Islet precursor cell (in vitro differentiated cells): ENCODE measurements around the gene LACTBL1.
A peak's percentile ranks its signal among the peaks of the same experiment; 100 is the strongest.
"Not testable (repeated sequence)": the region's sequence is repeated elsewhere in the genome, so short reads cannot be mapped to it uniquely, and the experiment has no call there.

Experiments used
- DNase-seq: peaks from one replicate; pipeline ENCODE4 v3.0.0-alpha.2; 2018

The LACTBL1 gene

DNA sequence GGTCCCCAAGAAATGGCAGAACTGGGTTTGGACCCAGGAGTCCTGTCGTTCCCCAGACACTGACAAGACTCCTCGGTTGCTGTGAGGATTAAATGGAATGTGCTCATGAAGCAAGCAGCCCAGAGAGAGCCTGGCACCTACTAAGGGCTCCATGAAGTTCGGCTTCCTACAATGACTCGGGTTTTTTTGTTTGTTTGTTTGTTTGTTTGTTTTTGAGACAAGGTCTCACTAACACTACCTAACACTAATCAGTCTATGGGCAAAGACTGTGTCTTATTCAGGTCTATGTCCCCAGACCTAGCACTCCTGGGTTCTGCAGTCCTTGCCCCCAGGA is 3.4 kb upstream of the LACTBL1 start:
- DNase-seq, result no peak

DNA sequence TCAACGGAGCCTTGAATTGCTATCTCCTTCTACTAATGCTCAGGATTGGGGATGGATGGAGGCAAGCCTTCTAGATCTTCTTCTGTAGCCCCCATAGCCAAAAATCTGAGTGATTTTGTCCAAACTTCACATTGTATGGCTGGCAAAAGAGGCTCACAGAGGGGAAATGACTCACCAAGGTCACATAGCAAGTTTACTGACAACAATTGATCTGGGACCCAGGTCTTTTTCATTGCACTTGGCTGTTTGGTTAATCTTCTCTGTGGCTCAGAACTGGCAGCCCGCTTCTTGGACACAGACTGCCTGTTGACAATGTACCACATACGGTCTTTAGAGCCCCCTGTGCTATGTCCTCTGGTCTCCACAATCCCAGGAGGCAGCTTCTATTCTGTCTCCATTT is 3.0 kb upstream of the LACTBL1 start:
- no peak for DNase-seq

DNA sequence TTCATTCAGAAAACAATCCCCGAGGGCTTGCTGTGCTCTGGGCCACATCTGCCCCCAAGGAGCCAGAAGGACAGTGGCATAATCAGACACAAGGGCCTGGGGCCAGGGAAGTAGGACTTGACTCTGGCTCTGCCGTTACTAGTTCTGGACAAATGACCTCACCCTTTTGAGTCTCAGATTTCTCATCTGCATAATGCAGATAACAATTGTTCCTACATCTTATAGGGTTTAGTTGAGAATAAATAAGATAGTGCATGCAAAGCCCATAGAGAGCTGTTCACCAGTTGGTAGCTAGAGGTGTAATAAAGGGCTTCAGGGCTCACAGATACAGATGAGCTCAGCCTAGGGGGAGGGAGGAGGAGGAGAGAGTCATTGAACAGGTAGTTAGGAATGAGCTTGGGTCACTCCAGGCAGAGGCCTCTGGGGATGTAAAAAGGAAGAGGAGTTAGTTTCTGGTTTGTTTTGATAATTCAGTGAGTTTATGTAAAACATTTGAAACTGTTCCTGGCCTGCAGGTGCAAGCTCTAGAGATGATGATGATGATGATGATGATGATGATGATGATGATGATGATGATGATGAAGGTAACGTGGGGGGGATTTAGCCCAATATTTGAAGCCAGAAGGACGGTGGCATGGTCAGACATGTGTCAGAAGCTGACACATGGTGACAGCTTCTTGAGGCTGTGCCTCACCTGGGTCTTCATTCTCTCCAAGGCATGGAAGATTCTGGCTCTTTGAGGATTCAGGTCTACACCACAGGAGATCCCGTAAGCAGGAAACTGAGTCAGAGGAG is 858 bp downstream of the LACTBL1 start:
- DNase-seq, result peak; percentile 68

DNA sequence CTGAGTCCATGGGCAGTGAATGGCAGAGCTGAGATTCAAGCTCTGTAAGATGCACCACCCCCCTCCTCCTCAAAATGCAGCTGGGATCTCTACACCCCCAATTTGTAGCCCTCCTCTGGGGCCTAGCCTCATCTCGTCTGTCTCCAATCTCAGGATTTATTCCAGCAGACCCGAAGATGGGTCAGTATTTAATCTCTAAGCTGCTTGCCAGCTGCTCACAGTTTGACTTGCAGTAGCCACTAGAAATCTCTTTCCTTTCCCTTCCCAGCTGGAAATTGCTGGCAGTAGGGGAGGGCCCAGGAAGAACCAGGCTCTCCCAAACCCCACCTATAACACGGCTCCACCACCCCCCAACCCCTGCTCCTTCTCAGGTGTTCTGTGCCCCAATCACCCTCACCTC is 1.5 kb downstream of the LACTBL1 start:
- no peak for DNase-seq

DNA sequence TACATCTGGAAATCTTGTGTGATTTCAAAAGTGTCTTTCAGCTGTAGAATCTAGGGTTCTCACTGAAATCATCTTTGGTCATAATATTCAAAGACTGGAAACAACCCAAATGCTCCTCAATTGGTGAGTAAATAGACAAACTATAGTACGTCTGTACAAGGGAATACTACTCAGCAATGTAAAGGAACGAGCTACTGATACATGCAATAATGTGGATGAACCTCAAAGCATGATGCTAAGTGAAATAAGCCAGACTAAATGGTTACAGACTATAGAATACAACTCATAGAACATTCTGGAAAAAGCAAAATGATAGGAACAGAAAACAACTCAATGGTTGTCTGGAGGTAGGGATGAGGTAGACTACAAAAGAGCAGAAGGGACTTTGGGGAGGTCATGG is 2.6 kb downstream of the LACTBL1 start:
- no peak for DNase-seq

DNA sequence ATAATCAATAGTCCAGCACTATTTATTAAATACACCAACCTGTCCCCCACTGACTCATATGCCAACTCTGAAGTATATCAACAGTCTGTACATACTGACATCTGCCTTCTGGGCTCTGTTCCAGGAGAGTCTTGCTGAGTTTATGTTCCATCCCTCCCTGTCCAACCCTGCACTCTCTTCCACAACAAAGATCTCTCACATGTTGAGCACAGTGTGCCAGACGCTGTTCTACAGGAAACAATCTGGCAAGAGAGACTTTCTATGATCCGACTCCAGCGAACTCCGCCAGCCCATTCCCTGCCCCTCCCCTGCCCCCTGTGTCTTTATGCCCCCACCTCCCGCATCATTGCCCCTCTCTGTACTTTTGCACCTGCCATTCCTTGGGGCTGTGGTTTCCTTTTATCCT is 3.4 kb downstream of the LACTBL1 start:
- DNase-seq, result no peak

DNA sequence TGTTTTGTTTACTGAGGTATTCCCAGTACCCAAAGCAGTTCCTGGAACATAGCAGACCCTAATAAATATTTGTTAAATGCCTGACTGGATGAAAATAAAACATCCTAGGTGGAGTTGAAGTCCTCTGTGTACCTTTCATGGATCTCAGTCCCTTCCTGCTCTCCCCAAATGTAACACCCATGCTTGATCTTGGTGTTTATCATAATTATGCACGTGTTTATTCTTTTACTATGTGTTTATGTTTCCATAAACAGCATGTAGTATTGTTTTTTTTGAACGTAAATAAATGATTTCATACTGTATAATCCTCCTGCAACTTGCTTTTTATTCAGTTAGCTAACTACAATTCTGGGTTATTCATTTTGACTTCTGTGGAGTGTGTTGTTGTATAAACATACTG is 4.8 kb downstream of the LACTBL1 start:
- DNase-seq, result no peak

DNA sequence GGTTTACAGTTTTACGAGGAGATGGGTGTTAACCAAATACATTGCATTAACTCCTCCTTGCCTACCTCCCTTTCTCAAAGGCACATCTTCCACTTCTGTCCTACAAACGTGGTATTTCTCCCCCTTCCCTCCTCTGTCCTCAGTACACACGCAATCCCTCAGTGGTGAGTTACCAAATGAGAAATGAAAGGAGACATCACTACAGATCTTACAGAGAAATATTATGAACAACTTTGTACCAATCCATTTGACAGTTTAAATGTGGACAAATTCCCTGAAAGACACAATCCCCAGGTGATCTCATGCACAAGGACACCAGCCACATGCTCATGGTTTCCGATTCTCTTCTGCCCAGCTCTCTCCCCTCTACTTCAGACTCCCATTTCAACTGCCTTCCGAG is 6.4 kb downstream of the LACTBL1 start:
- DNase-seq, result no peak

DNA sequence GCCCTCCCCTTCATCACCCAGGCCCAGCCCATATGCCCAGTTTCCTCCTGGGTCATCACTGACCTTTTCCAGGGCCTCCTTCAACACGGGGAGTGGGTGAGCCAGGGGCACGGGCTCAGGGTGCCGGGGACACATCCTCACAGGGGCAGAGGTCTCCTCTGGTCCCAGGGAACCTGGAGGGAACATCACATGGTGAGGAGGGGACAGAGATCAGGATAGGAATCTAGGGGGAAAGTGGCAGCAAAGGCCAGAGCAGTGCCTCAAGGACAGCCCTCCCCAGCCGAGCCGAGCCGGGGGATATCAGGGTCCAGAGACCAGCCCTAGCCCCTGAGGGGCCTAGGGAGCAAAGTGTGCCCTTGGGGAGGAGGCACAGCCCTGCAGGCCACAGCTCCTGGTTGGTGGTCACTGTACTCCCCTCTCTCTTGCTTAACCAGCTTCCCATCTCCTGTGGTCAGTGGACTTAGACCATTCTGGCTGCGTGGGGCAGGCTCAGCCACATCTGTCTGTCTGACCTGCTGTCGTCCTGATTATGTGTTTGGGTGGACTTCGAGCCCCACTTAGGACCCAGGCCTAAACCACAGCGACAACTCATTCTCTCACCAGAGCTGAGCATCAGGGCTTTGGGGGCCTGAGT is 9.5 kb downstream of the LACTBL1 start:
- DNase-seq, result no peak

DNA sequence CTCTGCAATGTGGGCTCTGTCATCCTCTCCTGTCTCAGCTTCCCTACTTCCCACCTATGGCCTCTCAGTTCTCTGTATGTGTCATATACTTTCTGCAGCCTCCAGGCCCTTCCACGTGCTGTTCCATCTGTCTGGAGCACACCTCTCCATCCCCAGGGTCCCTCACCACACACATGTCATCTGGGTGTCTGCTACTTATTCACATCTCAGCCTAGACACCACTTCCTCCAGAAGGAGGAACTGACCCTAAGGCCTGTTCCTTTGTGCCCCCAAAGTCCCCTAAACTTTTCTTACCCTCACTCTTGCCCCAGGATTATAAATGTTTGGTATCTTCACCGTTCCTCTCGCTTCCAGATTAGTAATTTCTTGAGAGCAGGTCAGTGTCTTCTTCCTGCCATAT is 10.1 kb downstream of the LACTBL1 start:
- DNase-seq, result no peak

DNA sequence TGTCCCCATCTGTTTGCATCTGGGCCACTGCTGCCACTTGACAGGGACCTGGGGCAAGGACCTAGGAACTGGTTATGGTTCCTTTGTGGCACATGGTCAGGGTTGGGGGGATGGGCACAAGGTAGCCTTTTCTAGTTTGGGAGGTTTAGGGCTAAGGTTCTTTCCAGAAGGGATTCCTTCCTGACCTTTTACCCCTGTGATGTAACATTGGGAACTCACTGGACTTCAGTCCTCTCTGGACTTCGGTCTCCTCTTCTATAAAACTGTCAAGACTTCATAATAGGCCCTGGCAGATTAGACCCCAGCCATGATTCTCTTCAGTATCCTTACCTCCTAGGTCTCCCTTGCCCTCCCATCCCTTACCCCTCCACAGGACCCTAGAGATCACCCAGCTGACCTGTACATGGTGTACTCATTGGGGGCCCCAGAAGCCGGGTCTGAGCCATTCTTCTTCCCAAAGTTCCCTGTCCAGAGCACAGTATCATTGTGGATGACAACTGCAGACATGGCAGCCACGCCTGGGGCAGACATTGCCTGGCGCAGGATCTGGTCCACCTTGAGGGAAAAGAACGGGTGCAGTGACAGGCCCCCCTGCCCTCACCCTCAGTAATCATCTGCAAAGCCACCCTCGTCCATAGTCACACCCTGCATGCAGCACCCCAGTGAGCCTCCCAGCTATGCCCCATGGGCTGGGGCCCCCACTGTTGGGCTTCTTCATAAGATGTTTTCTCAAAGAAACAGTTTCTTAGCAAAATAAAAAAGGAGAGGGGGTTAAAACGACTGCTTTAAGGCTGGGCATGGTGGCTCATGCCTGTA is 12.9 kb downstream of the LACTBL1 start:
- DNase-seq, result no peak

DNA sequence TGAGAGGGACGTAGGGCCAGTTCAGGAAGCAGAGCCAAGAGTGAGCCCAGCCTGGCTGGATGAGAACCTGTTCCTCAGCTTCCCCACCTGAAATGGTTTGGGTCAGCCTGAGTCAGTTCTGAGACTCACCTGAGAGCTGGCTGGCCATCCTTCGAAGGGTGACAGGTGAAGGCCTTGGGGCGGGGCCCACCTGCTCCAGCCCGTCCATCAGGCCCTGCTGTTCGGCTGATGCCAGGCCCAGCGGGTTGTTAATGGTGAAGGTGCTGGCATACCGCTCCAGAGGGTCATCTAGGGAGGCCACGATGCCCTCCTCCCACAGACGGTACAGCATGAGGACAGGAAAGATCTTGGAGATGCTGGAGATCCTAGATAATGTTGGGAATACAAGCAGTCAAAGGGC is 14.1 kb downstream of the LACTBL1 start:
- DNase-seq, result no peak

DNA sequence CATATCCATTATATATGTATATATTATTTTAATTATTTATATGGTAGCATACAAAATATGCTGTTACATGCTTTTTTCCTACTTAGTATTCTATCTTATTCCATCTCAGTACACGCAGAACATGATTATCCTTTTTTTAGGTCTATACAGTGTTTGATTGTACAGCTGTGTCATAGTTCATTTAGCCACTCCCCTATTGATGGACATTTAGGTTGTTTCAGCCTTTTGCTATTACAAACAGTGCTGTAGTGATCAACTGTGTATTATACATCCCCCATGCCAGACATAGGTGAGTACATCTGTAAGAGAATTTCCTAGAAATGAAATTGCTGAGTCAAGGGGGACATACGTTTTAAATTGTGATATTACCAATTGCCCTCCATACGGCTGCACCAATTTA is 15.6 kb downstream of the LACTBL1 start:
- no peak for DNase-seq

DNA sequence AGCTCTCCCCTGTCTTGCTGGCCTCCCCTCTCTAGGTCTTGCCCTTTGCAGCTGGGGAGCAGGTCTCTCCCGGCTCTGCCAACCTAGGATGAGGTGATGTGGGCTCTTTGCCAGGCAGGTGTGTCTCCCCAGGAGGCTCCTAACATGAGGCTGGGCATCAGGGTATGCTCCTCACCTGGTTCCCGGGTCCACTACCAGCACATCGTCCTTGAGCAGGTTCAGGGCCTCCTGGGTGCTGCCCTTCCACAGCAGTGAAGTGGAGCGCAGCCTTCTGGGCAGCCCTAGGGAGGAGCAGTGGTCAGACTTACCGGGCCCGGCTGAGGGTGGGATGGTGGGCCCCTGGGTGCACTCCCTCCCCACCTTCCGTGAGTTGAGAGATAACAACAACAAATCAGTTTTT is 17.5 kb downstream of the LACTBL1 start:
- DNase-seq, result peak; percentile 45

DNA sequence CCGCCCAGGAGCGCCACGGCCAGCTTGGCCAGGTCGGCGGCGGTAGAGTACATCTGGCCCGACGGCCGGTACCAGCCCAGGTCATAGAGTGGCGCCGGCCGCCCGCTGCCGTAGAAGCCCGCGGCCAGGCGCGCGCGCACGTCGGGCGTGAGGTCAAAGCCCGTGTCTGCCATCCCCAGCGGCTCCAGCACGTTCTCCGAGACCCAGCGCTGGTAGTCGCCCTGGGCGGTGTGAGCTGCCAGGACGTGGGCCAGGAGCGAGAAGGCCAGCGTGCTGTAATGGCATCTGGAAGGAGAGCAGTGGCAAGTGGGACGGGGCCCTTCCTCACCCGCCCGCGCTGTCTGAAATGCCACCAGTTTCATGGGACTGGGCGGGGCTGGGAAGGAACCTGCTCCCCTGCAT is 18.9 kb downstream of the LACTBL1 start:
- DNase-seq, result peak; percentile 43

DNA sequence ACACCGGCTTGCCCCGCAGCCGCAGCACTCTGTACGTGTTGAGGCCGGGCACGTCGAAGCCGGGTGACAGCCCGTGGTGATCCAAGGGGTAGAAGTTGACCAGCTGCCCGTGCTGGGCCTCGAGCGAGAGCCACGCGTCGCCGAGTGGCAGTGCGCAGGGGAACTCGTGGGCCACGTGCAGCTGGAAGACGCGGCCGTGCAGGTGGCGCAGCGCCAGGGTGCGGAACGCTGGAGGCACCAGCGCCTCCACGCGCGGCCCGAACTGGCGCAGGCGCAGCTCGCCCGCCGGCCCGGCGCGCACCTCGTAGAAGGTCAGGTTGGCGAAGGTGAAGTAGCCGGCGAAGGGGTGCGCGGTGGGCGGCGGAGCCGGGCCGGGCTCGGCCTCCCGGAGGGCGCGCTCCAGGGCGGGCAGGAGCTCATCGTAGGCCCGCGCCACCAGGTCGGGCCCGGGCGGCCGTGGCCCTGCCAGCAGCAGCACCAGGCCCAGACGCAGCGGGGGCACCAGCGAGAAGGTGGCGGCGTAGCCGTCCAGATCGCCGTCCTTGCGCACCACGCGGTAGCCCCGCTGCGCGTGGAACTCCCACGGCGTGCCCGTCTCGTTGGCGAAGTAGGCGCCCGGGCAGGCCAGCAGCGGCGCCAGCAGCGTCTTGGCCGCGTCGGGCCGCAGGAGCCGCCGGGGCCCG is 19.5 kb downstream of the LACTBL1 start:
- peak; percentile 50 for DNase-seq

DNA sequence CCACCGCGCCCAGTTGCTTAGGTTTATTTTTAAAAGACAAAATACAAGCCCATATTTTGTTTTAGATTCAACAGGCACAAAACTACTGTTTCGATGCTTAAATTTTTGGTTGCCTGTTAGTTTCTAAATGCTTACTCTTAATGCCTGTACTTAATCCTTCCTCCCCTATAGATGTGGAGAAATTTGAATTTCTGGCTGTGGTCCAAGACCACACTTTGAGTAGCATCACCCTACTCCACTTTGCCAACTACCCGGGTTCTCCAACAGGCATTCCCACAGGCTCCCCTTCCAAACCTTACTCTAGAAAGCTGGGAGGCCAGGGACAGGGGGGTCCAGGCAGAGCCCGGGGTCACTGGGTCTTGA is 20.0 kb downstream of the LACTBL1 start:
- DNase-seq, result no peak

DNA sequence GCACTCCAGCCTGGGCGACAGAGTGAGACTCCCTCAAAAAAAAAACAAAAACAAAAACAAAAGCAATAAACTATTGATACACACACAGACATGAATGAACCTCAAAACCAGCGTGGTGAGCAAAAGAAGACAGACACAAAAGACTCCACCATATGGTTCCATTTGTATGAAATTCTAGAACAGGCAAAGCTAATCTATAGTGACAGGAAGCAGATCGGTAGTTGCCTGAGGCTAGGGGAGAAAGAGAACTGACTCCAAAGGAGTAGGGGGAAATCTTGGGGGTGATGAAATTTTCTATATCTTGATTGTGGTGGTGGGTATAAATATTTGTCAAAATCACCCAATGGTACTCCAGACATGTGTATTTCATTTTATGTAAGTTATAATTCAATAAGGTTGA is 20.9 kb downstream of the LACTBL1 start:
- DNase-seq, result no peak

DNA sequence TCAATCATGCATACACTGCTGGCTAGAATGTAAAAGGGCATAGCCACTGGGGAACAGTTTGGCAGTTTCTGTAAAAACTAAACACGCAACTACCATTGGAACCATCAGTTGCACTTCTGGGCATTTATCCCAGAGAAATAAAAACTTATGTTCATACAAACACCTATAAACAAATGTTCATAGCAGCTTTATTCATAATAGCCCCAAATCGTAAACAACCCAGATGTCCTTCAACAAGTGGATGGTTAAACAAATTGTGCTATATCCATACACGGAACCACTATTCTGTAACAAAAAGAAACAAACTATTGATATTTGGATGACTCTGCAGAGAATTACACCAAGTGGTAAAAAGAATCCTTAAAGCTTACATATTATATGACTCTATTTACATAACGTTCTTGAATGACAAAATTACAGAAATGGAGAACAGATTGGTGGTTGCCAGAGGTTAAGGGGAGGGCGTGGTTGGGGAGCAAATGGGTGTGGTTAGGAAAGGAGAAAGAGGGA is 22.8 kb downstream of the LACTBL1 start:
- no peak for DNase-seq

DNA sequence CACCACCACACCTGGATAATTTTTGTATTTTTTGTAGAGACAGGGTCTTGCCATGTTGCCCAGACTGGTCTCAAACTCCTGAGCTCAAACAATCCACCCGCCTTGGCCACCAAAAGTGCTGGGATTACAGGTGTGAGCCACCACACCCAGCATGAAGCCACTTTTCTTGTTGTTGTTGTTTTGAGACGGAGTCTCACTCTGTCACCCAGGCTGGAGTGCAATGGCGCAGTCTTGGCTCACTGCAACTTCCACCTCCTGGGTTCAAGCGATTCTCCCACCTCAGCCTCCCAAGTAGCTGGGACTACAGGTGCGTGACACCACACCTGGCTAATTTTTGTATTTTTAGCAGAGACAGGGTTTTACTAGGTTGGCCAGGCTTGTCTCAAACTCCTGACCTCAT is 27.5 kb downstream of the LACTBL1 start:
- DNase-seq, result not testable (repeated sequence)

DNA sequence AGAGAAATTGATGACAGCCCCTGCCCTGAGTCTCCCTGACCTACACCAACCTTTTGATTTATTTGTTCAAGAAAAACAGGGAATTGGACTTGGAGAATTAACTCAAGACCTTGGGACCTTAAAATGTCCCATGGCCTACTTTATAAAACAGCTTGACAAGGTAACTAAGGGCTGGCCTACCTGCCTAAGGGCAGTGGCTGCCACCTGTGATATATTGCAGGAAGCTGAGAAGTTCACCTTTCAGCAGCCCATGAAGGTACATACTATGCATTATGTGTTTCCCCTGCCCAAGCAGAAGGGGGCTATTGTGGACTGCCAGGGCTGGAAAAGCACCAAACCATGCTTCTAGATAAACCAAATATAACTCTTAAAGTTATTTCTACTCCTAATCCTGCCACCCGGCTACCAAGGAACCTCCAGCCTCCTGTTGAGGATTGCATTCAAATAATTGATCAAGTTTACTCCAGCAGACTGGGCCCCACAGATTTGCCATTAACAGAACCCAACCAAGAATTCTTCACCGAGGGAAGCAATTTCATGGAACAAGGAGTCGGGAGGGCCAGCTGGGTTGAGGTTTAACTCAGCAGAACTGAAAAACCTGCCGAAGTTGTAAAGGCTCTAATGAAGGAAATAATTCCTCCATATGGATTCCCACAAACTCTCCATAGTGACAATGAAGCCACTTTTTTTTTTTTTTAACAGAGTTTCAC is 28.2 kb downstream of the LACTBL1 start:
- no peak for DNase-seq

DNA sequence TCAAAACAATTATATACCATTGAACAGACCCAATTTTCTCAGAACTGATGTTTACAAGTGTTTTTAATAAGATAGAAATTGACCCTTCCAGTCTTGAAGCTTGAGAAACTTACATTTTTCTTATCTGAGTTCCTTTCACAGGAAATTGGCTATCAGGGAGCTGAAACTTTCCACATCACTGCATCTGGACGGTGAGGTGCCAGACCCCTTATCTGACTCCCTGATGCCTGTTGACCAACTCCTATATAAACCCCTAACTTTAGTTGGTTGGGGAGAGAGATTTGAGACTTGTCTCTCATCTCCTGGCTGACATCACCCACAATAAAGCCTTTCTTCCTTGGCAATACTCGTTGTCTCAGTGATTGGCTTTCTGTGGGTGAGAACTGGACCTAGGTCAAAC is 31.4 kb downstream of the LACTBL1 start:
- DNase-seq, result no peak

DNA sequence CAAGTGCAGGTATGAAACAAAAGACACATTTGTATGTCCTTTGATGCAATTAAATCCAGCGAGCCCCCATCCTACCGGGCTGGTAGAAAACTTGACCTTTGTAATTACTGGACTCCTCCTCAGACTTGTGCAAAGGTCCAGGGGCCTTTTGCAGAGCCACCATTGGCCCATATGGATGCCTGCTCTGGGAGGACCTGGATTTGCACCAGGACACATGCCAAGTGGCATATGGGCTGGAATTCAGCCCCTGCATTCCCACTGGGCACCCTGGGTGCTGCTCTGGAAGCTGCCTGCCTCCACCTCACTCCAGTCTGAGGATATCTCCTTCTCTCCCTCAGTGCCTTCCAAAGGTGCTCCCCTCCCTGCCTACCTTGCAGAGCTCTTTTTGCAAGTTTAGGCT is 36.0 kb downstream of the LACTBL1 start:
- DNase-seq, result no peak
